Gastroesophageal sphincter (tissue), 3 donors: Measurements from ENCODE around the gene TBC1D2B.

Source experiments
- EP300 ChIP-seq: sonication (generic); formaldehyde crosslinking; IDR thresholded peaks from one replicate; pipeline ENCODE4 v1.6.1; 2017; ENCODE audit warnings: antibody characterized with exemption, mild to moderate bottlenecking
- POLR2A ChIP-seq, 2 donors: fragments of 450-650 bp; IDR thresholded peaks; one replicate each; pipeline ENCODE4 v1.6.1; 2017; ENCODE audit warnings: antibody characterized with exemption in 2 of 2, mild to moderate bottlenecking in 2 of 2, moderate library complexity in 1 of 2
- POLR2AphosphoS5 ChIP-seq: sonication (generic); formaldehyde crosslinking; IDR thresholded peaks from one replicate; pipeline ENCODE4 v1.6.1; 2017; ENCODE audit warnings: antibody characterized with exemption
- TF ChIP-seq, protein P1 (sequence below), 4 experiments: fragments of 200-600 bp in 2 of 4; fragments of 450-650 bp in 2 of 4; sonication (generic) in 1 of 4; IDR thresholded peaks; one replicate each; pipeline ENCODE4 v1.5.1; 2017 to 2019; ENCODE audit warnings: antibody characterized with exemption in 4 of 4, mild to moderate bottlenecking in 2 of 4, moderate library complexity in 2 of 4

DNA sequence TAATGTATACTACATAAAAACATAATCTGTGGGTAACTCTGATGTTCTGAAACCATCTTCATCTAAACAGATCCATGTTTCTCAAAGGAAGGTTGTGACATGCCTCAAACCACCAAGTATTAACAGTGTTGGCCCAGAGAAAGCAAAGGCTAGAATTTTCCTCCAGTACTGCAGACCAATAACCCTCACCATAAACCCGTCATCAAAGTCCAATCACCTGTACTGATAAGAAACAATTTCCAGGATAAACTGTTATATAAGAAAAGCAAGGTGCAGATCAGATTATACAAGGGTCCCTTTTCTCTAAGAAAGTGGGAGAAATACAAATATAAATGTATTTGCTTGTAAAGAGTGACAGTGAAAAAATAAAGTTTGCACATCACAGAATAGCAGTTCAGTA lies 32.3 kb downstream of the TBC1D2B start:
- TF ChIP-seq, protein P1, sequence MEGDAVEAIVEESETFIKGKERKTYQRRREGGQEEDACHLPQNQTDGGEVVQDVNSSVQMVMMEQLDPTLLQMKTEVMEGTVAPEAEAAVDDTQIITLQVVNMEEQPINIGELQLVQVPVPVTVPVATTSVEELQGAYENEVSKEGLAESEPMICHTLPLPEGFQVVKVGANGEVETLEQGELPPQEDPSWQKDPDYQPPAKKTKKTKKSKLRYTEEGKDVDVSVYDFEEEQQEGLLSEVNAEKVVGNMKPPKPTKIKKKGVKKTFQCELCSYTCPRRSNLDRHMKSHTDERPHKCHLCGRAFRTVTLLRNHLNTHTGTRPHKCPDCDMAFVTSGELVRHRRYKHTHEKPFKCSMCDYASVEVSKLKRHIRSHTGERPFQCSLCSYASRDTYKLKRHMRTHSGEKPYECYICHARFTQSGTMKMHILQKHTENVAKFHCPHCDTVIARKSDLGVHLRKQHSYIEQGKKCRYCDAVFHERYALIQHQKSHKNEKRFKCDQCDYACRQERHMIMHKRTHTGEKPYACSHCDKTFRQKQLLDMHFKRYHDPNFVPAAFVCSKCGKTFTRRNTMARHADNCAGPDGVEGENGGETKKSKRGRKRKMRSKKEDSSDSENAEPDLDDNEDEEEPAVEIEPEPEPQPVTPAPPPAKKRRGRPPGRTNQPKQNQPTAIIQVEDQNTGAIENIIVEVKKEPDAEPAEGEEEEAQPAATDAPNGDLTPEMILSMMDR (IDR thresholded peaks at IDR 0.05): no peak
- no peak for TF ChIP-seq POLR2A (IDR thresholded peaks at IDR 0.05)
- no peak for TF ChIP-seq POLR2AphosphoS5
- TF ChIP-seq EP300: no peak
